CD4-positive, alpha-beta T cell (primary cell): ENCODE measurements around the gene ORC2. TPM values are rescaled to one million over a fixed set of nuclear protein-coding genes. Genes with fewer than 3 reads are reported as not detected.

Experiments used
- ATAC-seq: fragments of 200-7000 bp; cut with Tn5 transposase; one replicate; pipeline ENCODE4 v1.10.0; 2022; ENCODE audit warnings: mild to moderate bottlenecking; ENCODE audit not compliant: poor library complexity
- CTCF ChIA-PET: fragments of 350-600 bp; sonication (Branson Sonifier 250); formaldehyde crosslinking; loops from one replicate; lab custom pipeline; 2021; ENCODE audit warnings: antibody characterized with exemption, inconsistent platforms; lab: Charles Lee
- POLR2A ChIA-PET: fragments of 350-600 bp; sonication (Branson Sonifier 250); formaldehyde crosslinking; loops from one replicate; lab custom pipeline; 2021; ENCODE audit warnings: antibody characterized with exemption, inconsistent platforms; lab: Charles Lee
- DNase-seq, 14 experiments: peaks; one replicate each; pipeline ENCODE4 v3.0.0-alpha.2; 2013 to 2020; ENCODE audit warnings: mixed read lengths in 2 of 14
- H3K27ac ChIP-seq, 2 donors: one replicate each; pipeline versions ENCODE4 v1.5.1 to v1.7.0; 2013; ENCODE audit warnings: low read length in 2 of 2, low read depth in 1 of 2, mild to moderate bottlenecking in 1 of 2
- H3K27me3 ChIP-seq, 2 experiments: 1 replicate in 1 of 2; 2 replicates in 1 of 2; pipeline versions ENCODE4 v1.6.1 to v1.7.0; 2013; ENCODE audit warnings: low read length in 2 of 2, control low read depth in 1 of 2, mild to moderate bottlenecking in 1 of 2, moderate library complexity in 1 of 2; ENCODE audit not compliant: insufficient read depth in 2 of 2, control insufficient read depth in 1 of 2
- H3K36me3 ChIP-seq: one replicate; pipeline ENCODE4 v1.6.1; 2013; ENCODE audit warnings: low read length, control low read depth; ENCODE audit not compliant: insufficient read depth
- H3K4me1 ChIP-seq: one replicate; pipeline ENCODE4 v1.6.1; 2013; ENCODE audit warnings: low read length, control low read depth; ENCODE audit not compliant: insufficient read depth
- H3K4me3 ChIP-seq: one replicate; pipeline ENCODE4 v1.5.1; 2013; ENCODE audit warnings: mild to moderate bottlenecking, low read length, moderate library complexity
- H3K9me3 ChIP-seq, 2 experiments: 1 replicate in 1 of 2; 2 replicates in 1 of 2; pipeline versions ENCODE4 v1.6.1 to v1.7.0; 2013; ENCODE audit warnings: low read length in 2 of 2, mild to moderate bottlenecking in 2 of 2, control low read depth in 1 of 2, moderate library complexity in 1 of 2; ENCODE audit not compliant: control insufficient read depth in 1 of 2, insufficient read depth in 1 of 2
- H3K27ac Mint-ChIP-seq: one replicate; pipeline ENCODE4 v1.8.0; 2020; ENCODE audit warnings: mixed read lengths
- H3K27me3 Mint-ChIP-seq: one replicate; pipeline ENCODE4 v1.8.0; 2021; ENCODE audit warnings: mixed read lengths
- H3K36me3 Mint-ChIP-seq: one replicate; pipeline ENCODE4 v1.8.0; 2021; ENCODE audit warnings: low read depth, mixed read lengths
- H3K4me1 Mint-ChIP-seq: one replicate; pipeline ENCODE4 v1.8.0; 2021; ENCODE audit warnings: low read depth, mixed read lengths
- H3K4me3 Mint-ChIP-seq: one replicate; pipeline ENCODE4 v1.8.0; 2020; ENCODE audit warnings: mild to moderate bottlenecking, mixed read lengths
- H3K9me3 Mint-ChIP-seq: one replicate; pipeline ENCODE4 v1.8.0; 2020; ENCODE audit warnings: mixed read lengths
- CTCF ChIP-seq: fragments of 200-600 bp; IDR thresholded peaks from one replicate; pipeline ENCODE4 v1.8.0; 2022; ENCODE audit warnings: antibody characterized with exemption, mild to moderate bottlenecking
- intact Hi-C, 2 experiments: fragments of 100-400 bp; cut with DNase I in 1 of 2; cut with micrococcal nuclease in 1 of 2; formaldehyde crosslinking; loops; one replicate each; pipeline versions ENCODE4 v1.15.1 to v1.9.0; 2023 to 2025; cut with DNase I, micrococcal nuclease
- total RNA-seq, 174 experiments: library from RNA in 2 of 174; stranded (reverse) in 2 of 174; gene quantifications; one replicate each; pipeline ENCODE4 v1.2.3 and lab custom pipeline; 2021 to 2026

Gene ORC2
- total RNA-seq, 2 experiments from 2014 or later = 25.0 to 26.6 TPM

- TF ChIP-seq CTCF = no peak
- Mint-ChIP-seq H3K4me1 (peaks cover 18% of the 10 kb centered on the region), H3K27ac (peak overlapping the region; percentile 53), H3K9me3 (no peaks in the 10 kb centered on the region), H3K4me3 (no peak overlapping the region), H3K27me3 (peaks cover under 1% of the 10 kb centered on the region), H3K36me3 (peaks cover 45% of the 10 kb centered on the region)
- no peaks in the 10 kb centered on the region for H3K27me3 ChIP-seq
- ChIA-PET CTCF (no interaction called here), POLR2A (interaction anchor here (1.2 kb wide), 1 partner anchor 20 kb away, joined by 6 read pairs; the partner anchor contains the start of genes NIF3L1 and PPIL3)
- peaks cover 35% of the 10 kb centered on the region for H3K36me3 ChIP-seq
- H3K27ac ChIP-seq = no peak overlapping the region
- H3K4me1 ChIP-seq = peaks cover 23% of the 10 kb centered on the region
- no peak for DNase-seq
- no peak overlapping the region for H3K4me3 ChIP-seq
- no peaks in the 10 kb centered on the region for H3K9me3 ChIP-seq
- intact Hi-C loops = loop anchor here in 1 of 2 experiments (10.0 kb wide), 1 partner anchor 586 kb away; the partner anchor contains the start of genes STRADB and TRAK2
- no peak for ATAC-seq
Measured at GRCh38 chr2:200869014-200869413, 94.4 kb downstream of the ORC2 start.

- peak within 1 kb of the TSS; percentile 97 for H3K4me3 Mint-ChIP-seq
- intact Hi-C loops = loop anchor here (1.0 to 10.0 kb wide), 4 partner anchors 25 to 590 kb away; partner anchors contain the start of genes BZW1 (in 1 of the 2), NIF3L1 (in 1 of the 2), ORC2 (in 1 of the 2) and PPIL3 (in 1 of the 2)
- peaks cover 64% of the 10 kb centered on the region for H3K36me3 Mint-ChIP-seq
- ATAC-seq (peak; percentile 75), DNase-seq (peak; percentile 95 to 98 (median 97))
- peaks cover 32% of the 10 kb centered on the region for H3K36me3 ChIP-seq
- peaks cover 4% of the 10 kb centered on the region for H3K27me3 Mint-ChIP-seq
- H3K27me3 ChIP-seq = no peaks in the 10 kb centered on the region
- H3K4me1 ChIP-seq = peaks cover 27% of the 10 kb centered on the region
- TF ChIP-seq CTCF = no peak
- H3K9me3 ChIP-seq = no peaks in the 10 kb centered on the region
- peak within 1 kb of the TSS; percentile 88 for H3K27ac Mint-ChIP-seq
- H3K4me3 ChIP-seq = peak within 1 kb of the TSS; percentile 96
- H3K4me1 Mint-ChIP-seq = peaks cover 48% of the 10 kb centered on the region
- peak within 1 kb of the TSS; percentile 100 for H3K27ac ChIP-seq
- no peaks in the 10 kb centered on the region for H3K9me3 Mint-ChIP-seq
- CTCF ChIA-PET = interaction anchor here (1.0 to 1.8 kb wide), 5 partner anchors 25 to 368 kb away, joined by 3 to 10 read pairs (median 8); partner anchors contain the start of genes NIF3L1 and PPIL3
- POLR2A ChIA-PET = interaction anchor here (0.6 to 5.4 kb wide), 61 partner anchors 9 to 1441 kb away, joined by 3 to 267 read pairs (median 5); partner anchors contain the start of genes ALS2, BZW1, CASP10 and CASP8
Measured at GRCh38 chr2:200864176-200865034, 99.1 kb downstream of the ORC2 start, which contains the start of gene CLK1. CLK1 (minus strand) TSS chr2:200864658; CDS start chr2:200861862, 2,796 bp downstream.

- H3K4me1 ChIP-seq = peaks cover 25% of the 10 kb centered on the region
- peak overlapping the region; percentile 88 for H3K27ac Mint-ChIP-seq
- peaks cover 64% of the 10 kb centered on the region for H3K36me3 Mint-ChIP-seq
- peaks cover 35% of the 10 kb centered on the region for H3K36me3 ChIP-seq
- H3K9me3 ChIP-seq = no peaks in the 10 kb centered on the region
- intact Hi-C loops = loop anchor here (1.0 to 10.0 kb wide), 6 partner anchors 26 to 591 kb away; partner anchors contain the start of genes BZW1 (in 1 of the 2), NIF3L1 (in 1 of the 2), ORC2 (in 1 of the 2) and PPIL3 (in 1 of the 2)
- ChIA-PET CTCF (interaction anchor here (1.0 to 1.8 kb wide), 5 partner anchors 26 to 369 kb away, joined by 3 to 10 read pairs (median 8); partner anchors contain the start of genes NIF3L1 and PPIL3), POLR2A (interaction anchor here (0.6 to 5.4 kb wide), 54 partner anchors 9 to 1406 kb away, joined by 3 to 267 read pairs (median 5); partner anchors contain the start of genes ALS2, BZW1, CASP10 and CASP8)
- H3K27me3 ChIP-seq = no peaks in the 10 kb centered on the region
- peaks cover 51% of the 10 kb centered on the region for H3K4me1 Mint-ChIP-seq
- H3K4me3 ChIP-seq = peak overlapping the region; percentile 96
- peaks cover 4% of the 10 kb centered on the region for H3K27me3 Mint-ChIP-seq
- H3K9me3 Mint-ChIP-seq = no peaks in the 10 kb centered on the region
- no peak for TF ChIP-seq CTCF
- peak overlapping the region; percentile 97 for H3K4me3 Mint-ChIP-seq
- DNase-seq = peak in 2 of 14 experiments; percentile 22 to 24
- peak; percentile 0 for ATAC-seq
- peak overlapping the region; percentile 100 for H3K27ac ChIP-seq
Measured at GRCh38 chr2:200863782-200864175, 99.7 kb downstream of the ORC2 start.
